Renal pelvis (tissue), 4 donors: Measurements from ENCODE around the gene HPSE2. TPM values are rescaled to one million over a fixed set of nuclear protein-coding genes. Genes with fewer than 3 reads are reported as not detected.

ENCODE experiments used
- DNase-seq: peaks from one replicate; pipeline ENCODE4 v3.0.0-alpha.2; 2013
- polyA plus RNA-seq, 3 donors: library from polyadenylated mRNA; unstranded; fragments of 120-200 nt; gene quantifications; one replicate each; pipeline ENCODE4 v1.2.1, GENCODE V29; 2013; ENCODE audit not compliant: insufficient read length in 3 of 3

The HPSE2 gene
- polyA plus RNA-seq, 3 donors: 0.44 to 0.71 (median 0.46) TPM

- no peak for DNase-seq
Measured at GRCh38 chr10:98620503-98620902, 615.1 kb downstream of the HPSE2 start.

GRCh38 chr10:98619446-98619845 is 616.2 kb downstream of the HPSE2 start:
- DNase-seq: no peak

GRCh38 chr10:98617906-98618520 is 617.6 kb downstream of the HPSE2 start:
- DNase-seq: peak; percentile 21

GRCh38 chr10:98613446-98613845 is 622.2 kb downstream of the HPSE2 start:
- no peak for DNase-seq

GRCh38 chr10:98611436-98611835 is 624.2 kb downstream of the HPSE2 start:
- no peak for DNase-seq

GRCh38 chr10:98610836-98611235 is 624.8 kb downstream of the HPSE2 start:
- DNase-seq: peak; percentile 50

GRCh38 chr10:98610301-98610700 is 625.4 kb downstream of the HPSE2 start:
- no peak for DNase-seq

- no peak for DNase-seq
Measured at GRCh38 chr10:98609265-98609664, 626.4 kb downstream of the HPSE2 start.

GRCh38 chr10:98608411-98608810 is 627.2 kb downstream of the HPSE2 start:
- DNase-seq: no peak

GRCh38 chr10:98602224-98602623 is 633.4 kb downstream of the HPSE2 start:
- no peak for DNase-seq

GRCh38 chr10:98599032-98599610 is 636.5 kb downstream of the HPSE2 start:
- DNase-seq: no peak

GRCh38 chr10:98596404-98596803 is 639.2 kb downstream of the HPSE2 start:
- DNase-seq: no peak

GRCh38 chr10:98589691-98590090 is 646.0 kb downstream of the HPSE2 start:
- no peak for DNase-seq

- DNase-seq: no peak
Measured at GRCh38 chr10:98589007-98589406, 646.6 kb downstream of the HPSE2 start.

GRCh38 chr10:98587156-98587837 is 648.4 kb downstream of the HPSE2 start:
- DNase-seq: peak; percentile 48

- DNase-seq: no peak
Measured at GRCh38 chr10:98586096-98586495, 649.6 kb downstream of the HPSE2 start.

GRCh38 chr10:98582363-98582762 is 653.3 kb downstream of the HPSE2 start:
- no peak for DNase-seq

- DNase-seq: no peak
Measured at GRCh38 chr10:98577578-98577977, 658.1 kb downstream of the HPSE2 start.

GRCh38 chr10:98577168-98577567 is 658.5 kb downstream of the HPSE2 start:
- DNase-seq: no peak

- no peak for DNase-seq
Measured at GRCh38 chr10:98576096-98576495, 659.6 kb downstream of the HPSE2 start.

GRCh38 chr10:98572594-98572993 is 663.1 kb downstream of the HPSE2 start:
- no peak for DNase-seq

GRCh38 chr10:98570834-98571233 is 664.8 kb downstream of the HPSE2 start:
- DNase-seq: peak; percentile 45

GRCh38 chr10:98569853-98570252 is 665.8 kb downstream of the HPSE2 start:
- DNase-seq: peak; percentile 31
